Fibroblast of upper back skin (primary cell): ENCODE data around the gene EGFL7.
A peak's percentile ranks its signal among the peaks of the same experiment; 100 is the strongest.
"Not testable (repeated sequence)": the region's sequence is repeated elsewhere in the genome, so short reads cannot be mapped to it uniquely, and the experiment has no call there.

Source experiments
- DNase-seq: peaks from one replicate; pipeline ENCODE4 v3.0.0-alpha.2; 2013

The EGFL7 gene

GRCh38 chr9:136690104-136690805 lies 27.5 kb downstream of the EGFL7 start:
- no peak for DNase-seq

GRCh38 chr9:136690806-136691261 lies 28.1 kb downstream of the EGFL7 start:
- DNase-seq: no peak

GRCh38 chr9:136691316-136692184 lies 28.8 kb downstream of the EGFL7 start:
- DNase-seq: no peak

- DNase-seq: no peak
Measured at GRCh38 chr9:136692185-136693134, 29.7 kb downstream of the EGFL7 start.

- no peak for DNase-seq
Measured at GRCh38 chr9:136693135-136693489, 30.4 kb downstream of the EGFL7 start.

GRCh38 chr9:136693490-136694162 lies 30.9 kb downstream of the EGFL7 start:
- no peak for DNase-seq

GRCh38 chr9:136694163-136694871 lies 31.6 kb downstream of the EGFL7 start:
- no peak for DNase-seq

- no peak for DNase-seq
Measured at GRCh38 chr9:136694872-136695247, 32.1 kb downstream of the EGFL7 start.

- DNase-seq: no peak
Measured at GRCh38 chr9:136695435-136695895, 32.7 kb downstream of the EGFL7 start.

- no peak for DNase-seq
Measured at GRCh38 chr9:136695955-136696354, 33.2 kb downstream of the EGFL7 start.

GRCh38 chr9:136696502-136696901 lies 33.8 kb downstream of the EGFL7 start:
- DNase-seq: no peak

- no peak for DNase-seq
Measured at GRCh38 chr9:136697146-136697820, 34.6 kb downstream of the EGFL7 start.

- no peak for DNase-seq
Measured at GRCh38 chr9:136697821-136698526, 35.3 kb downstream of the EGFL7 start.

GRCh38 chr9:136698635-136699246 lies 36.0 kb downstream of the EGFL7 start:
- DNase-seq: no peak

- peak; percentile 47 for DNase-seq
Measured at GRCh38 chr9:136700304-136700703, 37.6 kb downstream of the EGFL7 start.

- no peak for DNase-seq
Measured at GRCh38 chr9:136700959-136701667, 38.4 kb downstream of the EGFL7 start.

GRCh38 chr9:136701668-136702053 lies 38.9 kb downstream of the EGFL7 start:
- no peak for DNase-seq

GRCh38 chr9:136703276-136703860 lies 40.7 kb downstream of the EGFL7 start:
- DNase-seq: no peak

- DNase-seq: not testable (repeated sequence)
Measured at GRCh38 chr9:136704741-136705140, 42.0 kb downstream of the EGFL7 start.
